Mucosa of descending colon (tissue), 3 donors: Measurements from ENCODE around the gene ZDHHC19. TPM values are rescaled to one million over a fixed set of nuclear protein-coding genes. Genes with fewer than 3 reads are reported as not detected.

Experiments used
- ATAC-seq: fragments of 200-7000 bp; cut with Tn5 transposase; one replicate; pipeline ENCODE4 v1.9.1; 2020; ENCODE audit warnings: mild to moderate bottlenecking, moderate library complexity
- DNase-seq, 3 donors: peaks; one replicate each; pipeline ENCODE4 v3.0.0-alpha.2; 2020
- H3K36me3 ChIP-seq: fragments of 200-600 bp; one replicate; pipeline ENCODE4 v1.8.0; 2021; ENCODE audit warnings: low read depth, mild to moderate bottlenecking
- H3K4me1 ChIP-seq: fragments of 200-600 bp; one replicate; pipeline ENCODE4 v1.8.0; 2021; ENCODE audit warnings: low read depth, mild to moderate bottlenecking
- H3K4me3 ChIP-seq: fragments of 200-600 bp; one replicate; pipeline ENCODE4 v1.8.0; 2021; ENCODE audit warnings: mild to moderate bottlenecking
- H3K9me3 ChIP-seq: fragments of 200-600 bp; one replicate; pipeline ENCODE4 v1.8.0; 2021; ENCODE audit warnings: mild to moderate bottlenecking
- intact Hi-C, 2 donors: fragments of 100-400 bp; cut with DNase I in 1 of 2; cut with micrococcal nuclease in 1 of 2; formaldehyde crosslinking; loops; one replicate each; pipeline versions ENCODE4 v1.11.0 to v1.11.1; 2022; cut with DNase I, micrococcal nuclease
- total RNA-seq, 3 donors: library from RNA; stranded (reverse); fragmentation: NEBNext Ultra II Directional in 2 of 3; extraction: Animal tissue kit (Norgen Biotek cat#: 25700) in 2 of 3; gene quantifications; one replicate each; pipeline versions ENCODE4 v1.2.1 to v1.2.4, GENCODE V29; 2021 to 2023
- TF ChIP-seq, protein P1 (sequence below): fragments of 200-600 bp; IDR thresholded peaks from one replicate; pipeline ENCODE4 v1.8.0; 2022; ENCODE audit warnings: antibody characterized with exemption, mild to moderate bottlenecking
- donor health status: DM: no; HTN: no; CAD: no; lungs with moderate emphysema.
- donor health status: DM: no; HTN: no; CAD: no.
- donor health status: DM: no; HTN: yes; CAD: no.

Gene ZDHHC19
- total RNA-seq, 3 donors from 2014 or later, result not detected

- Histone ChIP-seq H3K9me3 (no peaks in the 10 kb centered on the region), H3K4me1 (peaks cover 30% of the 10 kb centered on the region), H3K36me3 (no peaks in the 10 kb centered on the region), H3K4me3 (no peak overlapping the region)
- ATAC-seq (no peak), DNase-seq (peak in 1 of 3 donors; percentile 48)
- TF ChIP-seq, protein P1, sequence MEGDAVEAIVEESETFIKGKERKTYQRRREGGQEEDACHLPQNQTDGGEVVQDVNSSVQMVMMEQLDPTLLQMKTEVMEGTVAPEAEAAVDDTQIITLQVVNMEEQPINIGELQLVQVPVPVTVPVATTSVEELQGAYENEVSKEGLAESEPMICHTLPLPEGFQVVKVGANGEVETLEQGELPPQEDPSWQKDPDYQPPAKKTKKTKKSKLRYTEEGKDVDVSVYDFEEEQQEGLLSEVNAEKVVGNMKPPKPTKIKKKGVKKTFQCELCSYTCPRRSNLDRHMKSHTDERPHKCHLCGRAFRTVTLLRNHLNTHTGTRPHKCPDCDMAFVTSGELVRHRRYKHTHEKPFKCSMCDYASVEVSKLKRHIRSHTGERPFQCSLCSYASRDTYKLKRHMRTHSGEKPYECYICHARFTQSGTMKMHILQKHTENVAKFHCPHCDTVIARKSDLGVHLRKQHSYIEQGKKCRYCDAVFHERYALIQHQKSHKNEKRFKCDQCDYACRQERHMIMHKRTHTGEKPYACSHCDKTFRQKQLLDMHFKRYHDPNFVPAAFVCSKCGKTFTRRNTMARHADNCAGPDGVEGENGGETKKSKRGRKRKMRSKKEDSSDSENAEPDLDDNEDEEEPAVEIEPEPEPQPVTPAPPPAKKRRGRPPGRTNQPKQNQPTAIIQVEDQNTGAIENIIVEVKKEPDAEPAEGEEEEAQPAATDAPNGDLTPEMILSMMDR, result no peak
- intact Hi-C loops, result no loop called here
These were observed 16.7 kb downstream of the ZDHHC19 start for GRCh38 chr3:196194542-196194915.

- Histone ChIP-seq H3K9me3 (no peaks in the 10 kb centered on the region), H3K4me3 (no peak overlapping the region), H3K36me3 (no peaks in the 10 kb centered on the region), H3K4me1 (peaks cover 32% of the 10 kb centered on the region)
- ATAC-seq (peak; percentile 67), DNase-seq (peak; percentile 66 to 86 (median 80))
- intact Hi-C loops, result no loop called here
- TF ChIP-seq, protein P1, result no peak
These were observed 17.3 kb downstream of the ZDHHC19 start for GRCh38 chr3:196193736-196194541.

DNA sequence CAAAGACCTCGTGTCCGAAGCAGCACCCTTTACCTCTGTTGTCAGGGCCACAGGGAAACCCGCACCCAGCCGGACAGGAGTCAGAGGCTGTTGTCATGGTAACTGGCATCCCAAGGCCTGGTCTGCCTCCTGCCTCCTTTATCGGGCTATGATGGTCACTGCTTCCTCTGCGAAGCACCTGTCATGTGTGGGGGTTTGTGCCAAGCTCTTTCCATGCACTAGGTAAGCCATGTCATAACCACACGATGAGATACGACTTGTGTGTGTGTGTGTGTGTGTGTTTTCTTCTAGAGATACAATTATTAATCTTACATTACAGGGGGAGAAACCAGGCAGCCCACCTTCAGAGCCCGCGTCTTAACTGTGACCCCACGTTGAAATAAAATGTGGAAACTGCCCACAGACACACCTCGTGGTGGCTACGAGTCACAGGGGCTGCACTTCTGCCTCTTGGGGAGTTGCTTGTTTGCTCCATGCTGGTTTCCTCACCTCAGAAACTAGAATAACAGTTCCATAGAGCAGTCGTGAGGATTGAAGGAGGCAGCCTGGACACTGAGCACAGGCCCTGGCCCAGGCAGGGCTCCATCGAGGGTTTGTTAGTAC lies 18.0 kb downstream of the ZDHHC19 start:
- H3K4me3 ChIP-seq, result no peak overlapping the region
- intact Hi-C loops, result no loop called here
- TF ChIP-seq, protein P1, result no peak
- DNase-seq (peak in 1 of 3 donors; percentile 57), ATAC-seq (no peak)
- peaks cover 32% of the 10 kb centered on the region for H3K4me1 ChIP-seq
- H3K36me3 ChIP-seq, result no peaks in the 10 kb centered on the region
- H3K9me3 ChIP-seq, result no peaks in the 10 kb centered on the region

DNA sequence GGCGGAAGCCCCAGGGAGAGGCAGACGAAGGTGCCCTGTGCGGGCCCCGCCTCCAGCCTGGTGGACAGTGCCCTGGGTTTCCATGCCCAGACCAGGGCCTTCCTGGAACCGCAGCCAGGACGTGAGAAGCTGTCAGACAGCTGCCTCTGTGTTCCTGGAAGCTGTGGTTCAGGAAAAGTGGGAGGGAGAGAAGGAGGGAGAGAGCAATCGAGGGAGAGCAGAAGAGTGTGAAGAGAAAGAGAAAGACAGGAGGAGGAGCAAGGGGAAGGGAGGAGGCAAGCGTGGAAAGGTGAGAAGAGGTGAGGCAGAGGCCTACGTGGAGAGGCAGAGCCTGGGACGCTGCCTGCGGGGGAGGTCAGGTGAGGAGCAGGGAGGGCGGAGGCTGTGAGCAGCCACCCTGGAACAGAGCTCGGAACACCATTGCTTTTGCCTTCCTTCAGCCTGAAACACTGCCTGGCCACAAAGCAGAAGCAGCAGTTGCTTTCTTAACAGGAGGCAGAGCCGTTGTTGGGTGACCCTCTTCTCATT lies 18.6 kb downstream of the ZDHHC19 start:
- Histone ChIP-seq H3K9me3 (no peaks in the 10 kb centered on the region), H3K4me3 (no peak overlapping the region), H3K36me3 (no peaks in the 10 kb centered on the region), H3K4me1 (peaks cover 32% of the 10 kb centered on the region)
- TF ChIP-seq, protein P1, result no peak
- ATAC-seq, result peak; percentile 59
- intact Hi-C loops, result no loop called here
- DNase-seq, result peak; percentile 55 to 79 (median 75)

DNA sequence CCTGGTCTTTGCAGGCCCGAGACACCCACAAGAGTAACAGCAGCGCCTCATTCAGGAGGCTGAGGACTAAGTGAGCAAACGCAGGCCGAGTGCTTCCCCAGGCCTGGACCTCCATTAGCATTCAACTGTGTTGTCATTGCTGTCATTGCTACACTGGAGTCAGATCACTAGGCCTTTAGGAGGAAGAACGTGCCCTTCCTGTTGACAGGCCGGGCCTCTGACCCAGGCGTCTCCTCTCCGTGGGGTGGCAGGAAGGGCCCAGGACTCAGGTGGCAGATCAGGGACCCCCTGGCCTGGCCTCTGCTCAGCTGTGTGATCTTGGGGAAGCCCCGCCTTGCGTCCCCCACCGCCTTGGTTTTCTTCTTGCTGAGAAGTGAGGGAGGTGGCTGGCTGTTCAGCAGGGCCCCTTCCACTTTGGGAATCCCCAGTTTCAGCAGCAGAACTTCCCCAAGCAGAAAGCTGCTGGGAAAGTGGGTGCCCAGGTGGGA lies 19.1 kb downstream of the ZDHHC19 start:
- Histone ChIP-seq H3K4me3 (no peak overlapping the region), H3K4me1 (peaks cover 32% of the 10 kb centered on the region), H3K36me3 (no peaks in the 10 kb centered on the region), H3K9me3 (no peaks in the 10 kb centered on the region)
- ATAC-seq (peak; percentile 41), DNase-seq (peak in 1 of 3 donors; percentile 83)
- TF ChIP-seq, protein P1, result no peak
- intact Hi-C loops, result no loop called here
